Right atrium auricular region (tissue), 2 donors: Measurements from ENCODE around the gene HIBADH. TPM values are rescaled to one million over a fixed set of nuclear protein-coding genes. Genes with fewer than 3 reads are reported as not detected.

Experiments used
- DNase-seq: peaks from one replicate; pipeline ENCODE4 v3.0.0-alpha.2; 2019; ENCODE audit warnings: low spot score
- H3K27ac ChIP-seq, 2 donors: fragments of 200-600 bp; sonication (generic); 1 replicate in 1 of 2; 2 replicates in 1 of 2; pipeline ENCODE4 v1.5.1; 2016 to 2019
- H3K27me3 ChIP-seq, 2 donors: fragments of 200-600 bp; sonication (generic); one replicate each; pipeline versions ENCODE4 v1.5.1 to v1.6.0; 2017 to 2019
- H3K36me3 ChIP-seq: fragments of 200-600 bp; sonication (generic); one replicate; pipeline ENCODE4 v1.5.1; 2016
- H3K4me1 ChIP-seq, 2 donors: fragments of 200-600 bp; sonication (generic); one replicate each; pipeline versions ENCODE4 v1.5.1 to v1.6.0; 2017 to 2019
- H3K4me3 ChIP-seq, 2 donors: fragments of 200-600 bp; sonication (generic); 1 replicate in 1 of 2; 2 replicates in 1 of 2; pipeline ENCODE4 v1.5.1; 2017 to 2019; ENCODE audit warnings: mild to moderate bottlenecking in 1 of 2, moderate library complexity in 1 of 2
- H3K9me3 ChIP-seq, 2 donors: fragments of 200-600 bp; sonication (generic); one replicate each; pipeline ENCODE4 v1.5.1; 2019
- total RNA-seq, 2 donors: library from RNA; depleted of rRNA; stranded (reverse); fragments of >200 nt; gene quantifications; one replicate each; pipeline ENCODE4 v1.1.0, GENCODE V29; 2016
- TF ChIP-seq, protein P1 (sequence below), 2 donors: fragments of 200-600 bp; sonication (generic); IDR thresholded peaks; one replicate each; pipeline ENCODE4 v1.5.1; 2019; ENCODE audit warnings: antibody characterized with exemption in 2 of 2

HIBADH gene
- total RNA-seq, 2 donors from 2014 or later, result 42.0 to 95.0 TPM

DNA sequence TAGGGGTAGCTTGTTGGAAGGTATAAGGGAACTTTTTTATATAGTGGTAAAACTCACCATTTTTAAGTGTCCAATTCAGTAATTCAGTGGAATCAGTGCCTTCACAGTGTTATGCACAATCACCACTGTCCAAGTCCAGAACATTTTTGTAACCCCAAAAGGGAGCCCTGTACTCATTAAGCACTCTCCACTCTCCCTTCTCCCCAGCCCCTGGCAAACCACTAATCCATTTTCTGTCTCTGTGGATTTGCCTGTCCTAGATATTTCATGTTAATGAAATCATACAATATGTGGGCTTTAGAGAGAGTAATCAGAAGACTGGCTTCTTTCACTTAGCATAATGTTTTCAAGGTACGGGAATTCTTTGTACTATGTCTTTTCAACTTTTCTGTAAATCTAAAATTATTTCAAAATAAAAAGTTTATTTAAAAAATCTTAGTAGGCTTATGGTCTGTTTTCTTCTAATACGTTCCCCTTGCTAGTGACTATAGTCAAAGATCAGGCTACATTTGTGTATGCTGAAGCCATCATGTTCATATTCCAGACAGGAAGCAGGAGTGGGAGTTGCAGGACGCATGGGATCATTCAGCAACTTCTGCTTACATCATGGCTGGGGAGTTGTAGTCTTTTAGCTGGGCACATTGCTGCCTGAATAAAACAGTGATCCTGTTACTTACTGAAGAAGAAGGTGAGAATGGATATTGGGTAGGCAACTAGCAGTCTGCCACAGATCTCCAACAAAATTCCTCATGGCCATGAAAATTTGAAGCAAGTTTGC lies 41.9 kb upstream of the HIBADH start:
- H3K4me1 ChIP-seq, result no peaks in the 10 kb centered on the region
- no peak overlapping the region for H3K27ac ChIP-seq
- no peak for DNase-seq
- TF ChIP-seq, protein P1, sequence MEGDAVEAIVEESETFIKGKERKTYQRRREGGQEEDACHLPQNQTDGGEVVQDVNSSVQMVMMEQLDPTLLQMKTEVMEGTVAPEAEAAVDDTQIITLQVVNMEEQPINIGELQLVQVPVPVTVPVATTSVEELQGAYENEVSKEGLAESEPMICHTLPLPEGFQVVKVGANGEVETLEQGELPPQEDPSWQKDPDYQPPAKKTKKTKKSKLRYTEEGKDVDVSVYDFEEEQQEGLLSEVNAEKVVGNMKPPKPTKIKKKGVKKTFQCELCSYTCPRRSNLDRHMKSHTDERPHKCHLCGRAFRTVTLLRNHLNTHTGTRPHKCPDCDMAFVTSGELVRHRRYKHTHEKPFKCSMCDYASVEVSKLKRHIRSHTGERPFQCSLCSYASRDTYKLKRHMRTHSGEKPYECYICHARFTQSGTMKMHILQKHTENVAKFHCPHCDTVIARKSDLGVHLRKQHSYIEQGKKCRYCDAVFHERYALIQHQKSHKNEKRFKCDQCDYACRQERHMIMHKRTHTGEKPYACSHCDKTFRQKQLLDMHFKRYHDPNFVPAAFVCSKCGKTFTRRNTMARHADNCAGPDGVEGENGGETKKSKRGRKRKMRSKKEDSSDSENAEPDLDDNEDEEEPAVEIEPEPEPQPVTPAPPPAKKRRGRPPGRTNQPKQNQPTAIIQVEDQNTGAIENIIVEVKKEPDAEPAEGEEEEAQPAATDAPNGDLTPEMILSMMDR (IDR thresholded peaks at IDR 0.05), result no peak
- no peaks in the 10 kb centered on the region for H3K36me3 ChIP-seq
- no peaks in the 10 kb centered on the region for H3K27me3 ChIP-seq
- no peaks in the 10 kb centered on the region for H3K9me3 ChIP-seq
- no peak overlapping the region for H3K4me3 ChIP-seq

DNA sequence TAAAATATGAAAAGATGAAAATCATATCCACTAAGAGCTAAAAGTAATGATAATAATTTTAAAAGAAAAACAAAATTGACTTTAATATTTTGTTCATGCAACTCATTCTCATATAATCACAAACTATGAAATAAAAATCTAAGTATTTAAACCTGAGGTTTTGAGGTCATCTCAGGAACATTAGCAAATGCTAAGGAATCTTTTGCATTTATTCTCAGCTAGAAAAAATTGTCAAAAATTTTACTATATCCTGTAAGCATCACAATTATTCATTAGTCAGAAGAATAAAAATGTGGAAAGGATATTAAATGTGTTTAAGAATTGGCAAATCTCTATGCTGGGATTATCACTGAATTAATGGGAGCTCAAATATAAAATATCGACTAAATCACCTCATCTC lies 40.5 kb upstream of the HIBADH start:
- no peak for DNase-seq
- H3K27me3 ChIP-seq, result no peaks in the 10 kb centered on the region
- H3K9me3 ChIP-seq, result no peaks in the 10 kb centered on the region
- H3K4me1 ChIP-seq, result no peaks in the 10 kb centered on the region
- TF ChIP-seq, protein P1 (IDR thresholded peaks at IDR 0.05), result no peak
- H3K4me3 ChIP-seq, result no peak overlapping the region
- H3K27ac ChIP-seq, result no peak overlapping the region
- H3K36me3 ChIP-seq, result no peaks in the 10 kb centered on the region

DNA sequence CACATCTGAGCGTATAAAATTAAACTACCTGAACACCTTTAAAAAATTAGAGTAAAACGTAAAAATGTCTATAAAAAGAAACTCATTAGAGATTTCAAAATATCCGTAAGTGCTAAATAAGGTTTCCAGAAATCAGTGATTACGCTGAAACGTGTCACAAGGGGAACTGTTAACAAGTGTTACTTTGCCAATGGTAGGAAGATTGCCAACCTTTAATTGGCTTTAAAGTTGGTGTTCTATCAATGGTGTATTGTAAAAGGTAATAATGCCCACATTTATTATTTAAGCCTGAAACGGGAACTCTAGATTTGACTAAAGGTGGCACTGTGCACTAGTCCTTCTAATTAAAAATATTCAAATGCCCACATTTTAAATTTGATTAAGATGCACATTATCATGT lies 37.8 kb upstream of the HIBADH start:
- no peaks in the 10 kb centered on the region for H3K9me3 ChIP-seq
- DNase-seq, result no peak
- H3K27me3 ChIP-seq, result no peaks in the 10 kb centered on the region
- no peak overlapping the region for H3K27ac ChIP-seq
- TF ChIP-seq, protein P1 (IDR thresholded peaks at IDR 0.05), result no peak
- no peaks in the 10 kb centered on the region for H3K36me3 ChIP-seq
- H3K4me1 ChIP-seq, result no peaks in the 10 kb centered on the region
- no peak overlapping the region for H3K4me3 ChIP-seq

DNA sequence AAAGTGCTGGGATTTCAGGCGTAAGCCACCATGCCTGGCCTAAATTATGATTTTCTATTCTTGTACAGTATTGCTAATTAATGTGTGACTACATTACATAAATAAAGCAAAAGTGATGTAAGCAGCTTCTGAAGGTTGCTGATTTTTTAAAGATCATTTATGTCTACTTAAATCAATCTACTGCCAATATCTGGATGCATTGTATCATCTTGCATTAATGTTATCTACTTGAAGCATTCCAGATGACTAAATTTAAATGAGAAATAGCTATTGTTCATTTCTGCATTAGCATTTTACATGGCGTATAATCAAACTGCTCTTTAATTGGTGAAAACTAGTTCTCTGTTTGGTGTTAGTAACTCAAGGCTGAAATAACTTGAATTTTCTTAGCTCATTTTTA lies 37.1 kb upstream of the HIBADH start:
- Histone ChIP-seq H3K4me1 (no peaks in the 10 kb centered on the region), H3K9me3 (no peaks in the 10 kb centered on the region), H3K27me3 (no peaks in the 10 kb centered on the region), H3K36me3 (no peaks in the 10 kb centered on the region), H3K4me3 (no peak overlapping the region), H3K27ac (no peak overlapping the region)
- TF ChIP-seq, protein P1 (IDR thresholded peaks at IDR 0.05), result no peak
- no peak for DNase-seq

DNA sequence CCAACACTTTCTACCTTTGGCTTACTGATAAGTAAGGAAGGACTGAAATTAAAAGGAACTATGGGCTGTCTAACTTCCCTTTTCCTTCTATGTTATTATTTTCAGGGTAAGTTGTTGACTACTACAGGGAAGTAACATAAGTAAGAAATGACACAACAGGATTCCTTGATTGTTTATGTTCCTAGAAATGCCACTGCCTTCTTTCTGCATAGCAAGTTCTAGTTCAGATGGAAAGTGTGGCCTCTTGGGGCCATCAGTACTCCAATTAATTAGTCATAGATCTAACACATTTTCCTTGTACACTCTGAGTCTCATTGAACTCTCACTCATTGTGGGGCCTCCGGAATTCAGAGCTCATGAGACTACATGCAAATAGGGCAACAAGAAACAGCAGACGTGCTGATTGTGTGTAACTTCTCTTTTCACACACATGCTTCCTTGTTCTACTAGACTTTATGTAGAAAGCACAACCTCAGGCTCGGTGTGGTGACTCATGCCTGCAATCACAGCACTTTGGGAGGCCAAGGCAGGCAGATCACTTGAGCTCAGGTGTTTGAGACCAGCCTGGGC lies 35.3 kb upstream of the HIBADH start:
- DNase-seq, result no peak
- TF ChIP-seq, protein P1 (IDR thresholded peaks at IDR 0.05), result no peak
- no peak overlapping the region for H3K27ac ChIP-seq
- no peak overlapping the region for H3K4me3 ChIP-seq
- H3K9me3 ChIP-seq, result no peaks in the 10 kb centered on the region
- no peaks in the 10 kb centered on the region for H3K27me3 ChIP-seq
- no peaks in the 10 kb centered on the region for H3K36me3 ChIP-seq
- H3K4me1 ChIP-seq, result no peaks in the 10 kb centered on the region
